A549 treated with dexamethasone at 1 μM for 4 hours (cell line): ENCODE results near the gene ZNF749. TPM values are rescaled to one million over a fixed set of nuclear protein-coding genes. Genes with fewer than 3 reads are reported as not detected.

ENCODE experiments used
- total RNA-seq: library from RNA; stranded (reverse); fragments of 200-300 nt; extraction: Qiagen RNA extraction; gene quantifications from 5 replicates; pipeline ENCODE4 v1.2.3, GENCODE V29; 2022

Gene ZNF749
- 12.5 to 13.8 TPM (median 13.5 TPM) in 5 replicates for total RNA-seq

DNA sequence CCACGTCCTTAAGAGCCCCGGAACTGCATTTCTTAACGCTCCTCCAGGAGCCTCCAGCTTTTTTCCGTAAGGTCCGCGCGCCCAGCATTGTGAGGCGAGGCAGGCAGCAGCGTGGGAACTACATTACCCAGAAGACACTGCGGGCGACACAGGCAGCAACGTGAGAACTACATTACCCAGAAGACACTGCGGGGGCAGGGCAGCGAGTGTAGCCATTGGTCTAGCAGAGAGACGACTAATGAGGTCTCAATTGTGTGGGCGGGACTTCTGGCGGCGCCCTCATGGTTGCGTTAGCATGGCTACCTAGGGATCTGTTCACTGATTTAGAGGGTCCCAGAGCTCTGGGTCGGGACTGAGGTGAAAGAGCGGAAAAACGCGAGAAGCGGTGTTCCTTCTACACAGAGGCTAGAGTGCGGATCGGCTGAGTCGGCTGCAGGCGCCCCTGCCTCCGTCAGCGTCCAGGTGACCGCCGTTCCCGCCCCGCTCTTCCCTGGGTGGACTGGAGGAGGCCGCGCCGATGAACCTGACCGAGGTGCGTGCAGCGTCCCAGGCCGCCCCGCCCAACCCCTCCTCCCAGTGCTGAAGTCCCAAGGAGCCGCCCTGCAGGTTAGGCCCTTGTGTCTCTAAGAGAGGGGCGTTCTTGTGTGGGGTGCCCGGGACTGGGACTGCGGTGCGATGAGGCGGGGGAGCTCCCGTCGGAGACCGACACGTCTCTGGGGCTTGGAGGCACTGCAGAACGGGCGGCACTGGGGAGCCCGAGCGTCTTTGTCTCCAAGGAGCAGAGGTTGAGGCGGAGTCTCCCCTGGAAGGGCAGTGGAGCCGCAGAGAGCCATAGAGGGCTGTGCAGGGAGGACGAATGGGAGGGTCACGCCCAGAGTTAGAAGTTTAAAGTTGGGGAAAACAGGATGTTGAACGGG, at the start of gene ZNF749:
ZNF749 (plus strand) TSS at position 264 of the 917 bp plus-strand sequence; CDS start at position 518, 254 bp downstream.

DNA sequence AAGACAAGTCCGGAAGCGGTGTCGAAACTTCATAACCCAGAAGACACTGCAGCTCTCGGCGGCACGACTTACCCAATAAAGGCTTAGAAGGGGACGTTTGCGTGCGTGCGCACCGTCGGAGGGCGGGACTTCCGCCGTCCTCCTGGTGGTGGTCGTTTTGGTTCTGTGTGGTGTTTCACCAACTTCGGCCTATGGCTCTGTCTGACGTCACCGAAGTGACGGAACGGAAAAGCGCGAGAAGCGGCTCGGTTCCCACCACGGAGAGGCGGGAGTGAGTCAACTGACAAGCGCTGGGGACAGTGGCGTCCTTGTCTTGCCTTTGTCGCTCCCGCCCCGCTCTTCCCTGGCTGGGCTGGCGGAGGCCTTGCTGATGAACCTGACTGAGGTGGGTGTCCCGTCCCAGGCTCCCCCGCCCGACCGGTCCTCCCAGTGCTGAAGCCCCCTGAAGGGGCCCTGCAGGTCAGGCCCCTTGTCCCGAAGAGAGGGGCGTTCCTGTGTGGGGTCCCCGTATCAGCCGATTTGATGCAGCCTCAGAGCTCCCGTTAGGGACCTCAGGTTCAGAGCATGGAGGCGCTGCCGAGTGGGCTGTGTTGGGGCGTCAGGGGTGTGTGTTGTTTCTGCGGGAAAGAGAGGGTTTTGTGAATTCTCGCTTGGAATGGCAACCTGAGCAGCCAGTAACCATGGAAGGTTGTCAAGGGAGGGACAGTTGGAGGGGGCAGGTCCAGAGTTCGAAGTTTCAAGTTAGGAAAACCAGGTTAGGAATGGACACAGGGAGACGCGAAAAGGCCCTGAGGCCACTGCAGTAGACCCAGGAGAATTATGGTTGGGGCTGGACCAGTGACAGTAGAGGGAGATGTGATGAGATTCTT, 45.2 kb upstream of the ZNF749 start, which contains the start of gene ZNF548:
ZNF548 (plus strand) TSS at position 125 of the 869 bp plus-strand sequence; CDS start at position 371, 246 bp downstream.

DNA sequence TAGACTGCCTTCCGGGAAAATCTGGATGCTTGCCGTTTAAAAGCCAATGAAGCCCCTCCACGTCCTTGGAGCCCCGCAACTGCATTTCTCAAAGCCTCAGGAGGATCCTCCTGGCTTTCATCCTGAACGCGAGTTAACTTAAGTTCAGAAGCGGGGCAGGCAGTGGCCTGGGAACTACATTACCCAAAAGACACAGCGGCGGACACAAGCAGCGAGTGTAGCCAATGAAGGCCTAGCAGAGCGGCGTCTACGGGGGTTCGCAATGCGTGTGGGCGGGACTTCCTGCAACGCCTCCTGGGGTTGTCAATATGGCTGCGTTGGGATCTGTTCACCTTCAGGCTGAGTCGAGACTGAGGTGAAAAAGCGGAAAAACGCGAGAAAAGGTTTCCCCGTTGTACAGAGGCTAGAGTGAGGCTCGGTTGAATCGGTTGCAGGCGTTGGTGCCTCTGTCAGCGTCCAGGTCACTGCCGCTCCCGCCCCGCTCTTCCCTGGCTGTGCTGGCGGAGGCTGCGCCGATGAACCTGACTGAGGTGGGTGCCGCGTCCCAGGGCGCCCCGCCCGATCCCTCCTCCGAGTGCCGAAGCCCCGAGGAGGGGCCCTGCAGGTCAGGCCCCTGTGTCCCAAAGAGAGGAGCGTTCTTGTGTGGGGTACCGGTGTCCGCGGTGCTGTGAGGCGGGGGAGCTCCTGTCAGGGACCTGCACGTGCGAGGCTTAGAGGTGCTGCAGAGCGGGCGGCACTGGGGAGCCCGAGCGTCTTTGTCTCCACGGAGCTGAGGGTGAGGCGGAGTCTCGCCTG, 24.1 kb upstream of the ZNF749 start, which contains the start of gene ZNF17:
ZNF17 (plus strand) TSS at position 285 of the 795 bp plus-strand sequence. CDS start 2,455 bp downstream, outside the sequence.

DNA sequence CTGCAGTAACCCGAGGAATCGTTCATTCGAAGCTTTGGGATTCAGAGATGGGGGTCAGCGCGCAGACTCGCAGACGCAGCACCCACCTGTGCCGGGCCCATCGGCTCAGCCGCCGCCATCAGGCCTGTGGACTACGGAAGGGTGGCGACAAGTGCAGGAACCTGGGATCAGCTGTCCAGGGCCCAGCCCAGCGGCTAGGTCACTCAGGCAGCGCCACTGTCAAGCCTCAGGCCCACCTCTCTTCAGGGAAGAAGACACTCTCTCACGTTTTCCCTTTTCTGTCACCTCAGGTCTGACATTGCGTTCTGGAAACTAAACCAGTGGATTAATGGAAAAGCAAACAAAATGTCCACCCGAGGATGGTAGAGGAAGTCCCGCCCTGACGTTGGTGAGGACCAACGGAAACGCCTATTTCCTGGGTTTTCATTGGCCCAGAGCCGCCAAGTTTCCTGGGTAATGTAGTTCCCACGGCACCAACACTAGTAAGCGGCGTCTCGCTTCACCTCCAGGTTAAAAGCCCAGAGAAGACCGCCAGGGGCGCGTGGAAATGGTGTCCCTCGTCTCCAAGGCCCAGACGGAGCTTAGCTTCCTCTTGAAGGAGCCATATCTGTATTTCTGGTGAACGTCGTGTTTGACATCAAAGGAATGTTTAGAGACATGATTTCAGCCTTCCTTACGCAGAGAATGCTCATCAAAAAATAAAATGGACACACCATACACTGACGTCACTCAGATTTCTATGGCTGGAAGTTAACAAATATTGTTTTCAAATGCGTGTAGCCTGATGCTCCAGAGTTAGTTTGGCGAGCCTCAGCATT, 42.3 kb downstream of the ZNF749 start, which contains the start of gene ZNF772:
ZNF772 (minus strand) TSS at position 376 of the 818 bp plus-strand sequence; CDS start at position 119, 257 bp downstream.

DNA sequence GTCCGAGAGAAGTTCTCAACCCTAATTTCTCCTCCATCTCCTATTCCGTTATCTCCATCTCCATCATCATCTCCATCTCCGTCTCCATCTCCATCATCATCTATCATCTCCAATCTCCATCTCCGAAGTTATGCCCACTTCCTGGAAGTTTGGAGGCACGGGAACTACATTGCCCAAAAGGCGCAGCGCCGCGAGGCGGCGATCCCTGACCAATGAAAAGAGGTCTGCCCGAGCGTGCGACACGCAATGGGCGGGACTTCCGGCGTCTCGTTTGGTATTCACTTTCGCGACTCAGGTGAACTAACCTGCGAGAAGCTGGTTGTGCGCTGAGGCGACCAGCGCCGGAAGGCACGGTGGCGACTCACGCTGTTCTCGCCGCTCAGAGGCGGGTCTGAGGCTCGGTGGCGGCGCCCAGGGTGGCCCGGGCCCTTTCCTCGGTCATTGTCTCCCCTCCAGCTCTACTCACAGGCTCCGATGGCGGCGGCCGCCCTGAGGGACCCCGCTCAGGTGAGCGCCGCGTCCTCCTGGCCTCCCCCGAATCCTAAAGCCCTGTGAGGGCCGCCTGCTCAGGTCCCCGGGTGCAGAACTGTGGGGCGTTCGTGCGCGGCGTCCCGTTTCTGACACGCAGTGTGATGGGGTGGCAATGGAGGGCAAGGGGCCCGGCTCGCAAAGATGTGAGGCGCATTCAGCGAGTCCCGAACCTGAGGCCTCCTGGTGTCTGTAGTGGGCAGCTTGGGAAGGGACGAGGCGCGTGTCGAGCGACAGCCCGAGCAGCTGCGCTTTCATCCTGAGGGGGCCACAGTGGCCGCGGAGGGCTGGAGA, 52.6 kb downstream of the ZNF749 start, which contains the start of gene ZNF419:
ZNF419 (plus strand) TSS at position 274 of the 822 bp plus-strand sequence; CDS start at position 475, 201 bp downstream.

Other genes starting within 250 kb of the ZNF749 start
- 7.5 to 9.6 TPM (median 8.1 TPM) in 5 replicates for gene ZNF264, start 243.8 kb upstream of the ZNF749 start, total RNA-seq
- gene AURKC, start 204.3 kb upstream of the ZNF749 start, total RNA-seq, result 0.26 to 0.62 TPM (median 0.40 TPM) in 5 replicates
- 1.5 to 2.8 TPM (median 2.3 TPM) in 5 replicates for gene ZNF805, start 194.7 kb upstream of the ZNF749 start, total RNA-seq
- gene ZNF460, start 154.8 kb upstream of the ZNF749 start, total RNA-seq, result 0.92 to 1.9 TPM (median 1.1 TPM) in 5 replicates
- gene ZNF543, start 114.9 kb upstream of the ZNF749 start, total RNA-seq, result 1.6 to 1.9 TPM (median 1.7 TPM) in 5 replicates
- 2.2 to 2.6 TPM (median 2.2 TPM) in 5 replicates for gene ZNF304, start 84.1 kb upstream of the ZNF749 start, total RNA-seq
- 13.1 to 17.4 TPM (median 13.3 TPM) in 5 replicates for gene TRAPPC2B, start 71.8 kb upstream of the ZNF749 start, total RNA-seq
- 1.0 to 1.7 TPM (median 1.5 TPM) in 5 replicates for gene ZNF547, start 71.8 kb upstream of the ZNF749 start, total RNA-seq
- 3.8 to 4.8 TPM (median 4.0 TPM) in 5 replicates for gene ZNF548, start 45.5 kb upstream of the ZNF749 start, total RNA-seq
- 5.0 to 7.8 TPM (median 5.2 TPM) in 5 replicates for gene ZNF17, start 24.2 kb upstream of the ZNF749 start, total RNA-seq
- gene VN1R1, start 21.8 kb downstream of the ZNF749 start, total RNA-seq, result 0.06 to 0.13 TPM in 2 of 5 replicates, not detected in the others
- 0.86 to 1.8 TPM (median 1.6 TPM) in 5 replicates for gene ZNF772, start 42.2 kb downstream of the ZNF749 start, total RNA-seq
- gene ZNF419, start 52.4 kb downstream of the ZNF749 start, total RNA-seq, result 5.3 to 6.8 TPM (median 6.5 TPM) in 5 replicates
- 4.2 to 5.7 TPM (median 4.9 TPM) in 5 replicates for gene ZNF773, start 64.6 kb downstream of the ZNF749 start, total RNA-seq
- gene ZNF549, start 92.0 kb downstream of the ZNF749 start, total RNA-seq, result 1.7 to 2.0 TPM (median 1.8 TPM) in 5 replicates
- gene ZNF550, start 124.5 kb downstream of the ZNF749 start, total RNA-seq, result 2.6 to 4.2 TPM (median 3.9 TPM) in 5 replicates
- gene ZNF416, start 143.6 kb downstream of the ZNF749 start, total RNA-seq, result 3.8 to 5.0 TPM (median 4.4 TPM) in 5 replicates
- gene ZIK1, start 148.8 kb downstream of the ZNF749 start, total RNA-seq, result 0.03 to 0.08 TPM in 2 of 5 replicates, not detected in the others
- 4.3 to 5.1 TPM (median 4.6 TPM) in 5 replicates for gene ZNF530, start 164.6 kb downstream of the ZNF749 start, total RNA-seq
- gene ZNF134, start 178.9 kb downstream of the ZNF749 start, total RNA-seq, result 7.3 to 9.0 TPM (median 8.1 TPM) in 5 replicates
- 6.3 to 6.9 TPM (median 6.8 TPM) in 5 replicates for gene ZNF211, start 197.8 kb downstream of the ZNF749 start, total RNA-seq
- gene ZSCAN4, start 233.6 kb downstream of the ZNF749 start, total RNA-seq, result not detected in 5 replicates
- 4.4 to 6.4 TPM (median 5.4 TPM) in 5 replicates for gene ZNF551, start 246.7 kb downstream of the ZNF749 start, total RNA-seq